CD4-positive, alpha-beta T cell (primary cell): ENCODE results near the gene LLGL1. TPM values are rescaled to one million over a fixed set of nuclear protein-coding genes. Genes with fewer than 3 reads are reported as not detected.

Source experiments
- ATAC-seq: fragments of 200-7000 bp; cut with Tn5 transposase; one replicate; pipeline ENCODE4 v1.10.0; 2022; ENCODE audit warnings: mild to moderate bottlenecking; ENCODE audit not compliant: poor library complexity
- CTCF ChIA-PET: fragments of 350-600 bp; sonication (Branson Sonifier 250); formaldehyde crosslinking; loops from one replicate; lab custom pipeline; 2021; ENCODE audit warnings: antibody characterized with exemption, inconsistent platforms; lab: Charles Lee
- POLR2A ChIA-PET: fragments of 350-600 bp; sonication (Branson Sonifier 250); formaldehyde crosslinking; loops from one replicate; lab custom pipeline; 2021; ENCODE audit warnings: antibody characterized with exemption, inconsistent platforms; lab: Charles Lee
- DNase-seq, 14 experiments: peaks; one replicate each; pipeline ENCODE4 v3.0.0-alpha.2; 2013 to 2020; ENCODE audit warnings: mixed read lengths in 2 of 14
- H3K27ac ChIP-seq, 2 donors: one replicate each; pipeline versions ENCODE4 v1.5.1 to v1.7.0; 2013; ENCODE audit warnings: low read length in 2 of 2, low read depth in 1 of 2, mild to moderate bottlenecking in 1 of 2
- H3K27me3 ChIP-seq, 2 experiments: 1 replicate in 1 of 2; 2 replicates in 1 of 2; pipeline versions ENCODE4 v1.6.1 to v1.7.0; 2013; ENCODE audit warnings: low read length in 2 of 2, control low read depth in 1 of 2, mild to moderate bottlenecking in 1 of 2, moderate library complexity in 1 of 2; ENCODE audit not compliant: insufficient read depth in 2 of 2, control insufficient read depth in 1 of 2
- H3K36me3 ChIP-seq: one replicate; pipeline ENCODE4 v1.6.1; 2013; ENCODE audit warnings: low read length, control low read depth; ENCODE audit not compliant: insufficient read depth
- H3K4me1 ChIP-seq: one replicate; pipeline ENCODE4 v1.6.1; 2013; ENCODE audit warnings: low read length, control low read depth; ENCODE audit not compliant: insufficient read depth
- H3K4me3 ChIP-seq: one replicate; pipeline ENCODE4 v1.5.1; 2013; ENCODE audit warnings: mild to moderate bottlenecking, low read length, moderate library complexity
- H3K9me3 ChIP-seq, 2 experiments: 1 replicate in 1 of 2; 2 replicates in 1 of 2; pipeline versions ENCODE4 v1.6.1 to v1.7.0; 2013; ENCODE audit warnings: low read length in 2 of 2, mild to moderate bottlenecking in 2 of 2, control low read depth in 1 of 2, moderate library complexity in 1 of 2; ENCODE audit not compliant: control insufficient read depth in 1 of 2, insufficient read depth in 1 of 2
- H3K27ac Mint-ChIP-seq: one replicate; pipeline ENCODE4 v1.8.0; 2020; ENCODE audit warnings: mixed read lengths
- H3K27me3 Mint-ChIP-seq: one replicate; pipeline ENCODE4 v1.8.0; 2021; ENCODE audit warnings: mixed read lengths
- H3K36me3 Mint-ChIP-seq: one replicate; pipeline ENCODE4 v1.8.0; 2021; ENCODE audit warnings: low read depth, mixed read lengths
- H3K4me1 Mint-ChIP-seq: one replicate; pipeline ENCODE4 v1.8.0; 2021; ENCODE audit warnings: low read depth, mixed read lengths
- H3K4me3 Mint-ChIP-seq: one replicate; pipeline ENCODE4 v1.8.0; 2020; ENCODE audit warnings: mild to moderate bottlenecking, mixed read lengths
- H3K9me3 Mint-ChIP-seq: one replicate; pipeline ENCODE4 v1.8.0; 2020; ENCODE audit warnings: mixed read lengths
- CTCF ChIP-seq: fragments of 200-600 bp; IDR thresholded peaks from one replicate; pipeline ENCODE4 v1.8.0; 2022; ENCODE audit warnings: antibody characterized with exemption, mild to moderate bottlenecking
- intact Hi-C, 2 experiments: fragments of 100-400 bp; cut with DNase I in 1 of 2; cut with micrococcal nuclease in 1 of 2; formaldehyde crosslinking; loops; one replicate each; pipeline versions ENCODE4 v1.15.1 to v1.9.0; 2023 to 2025; cut with DNase I, micrococcal nuclease
- total RNA-seq, 174 experiments: library from RNA in 2 of 174; stranded (reverse) in 2 of 174; gene quantifications; one replicate each; pipeline ENCODE4 v1.2.3 and lab custom pipeline; 2021 to 2026

LLGL1 gene
- total RNA-seq, 2 experiments from 2014 or later, result 10.8 to 11.6 TPM

- Mint-ChIP-seq H3K9me3 (no peaks in the 10 kb centered on the region), H3K27ac (peak overlapping the region; percentile 48), H3K27me3 (no peaks in the 10 kb centered on the region), H3K4me1 (peaks cover 25% of the 10 kb centered on the region), H3K4me3 (peak overlapping the region; percentile 89), H3K36me3 (no peaks in the 10 kb centered on the region)
- peak overlapping the region in 1 of 2 donors; percentile 21 for H3K27ac ChIP-seq
- TF ChIP-seq CTCF, result no peak
- DNase-seq, result peak in 1 of 14 experiments; percentile 11
- intact Hi-C loops, result loop anchor here in 1 of 2 experiments (1.0 kb wide), 3 partner anchors 35 to 90 kb away; partner anchors contain the start of genes ALKBH5, MIEF2 and SMCR8
- peak overlapping the region; percentile 81 for H3K4me3 ChIP-seq
- no peak for ATAC-seq
- CTCF ChIA-PET, result interaction anchor here (1.6 kb wide), 1 partner anchor 8 kb away, joined by 3 read pairs; no protein-coding TSS in a partner anchor
- H3K4me1 ChIP-seq, result peaks cover 42% of the 10 kb centered on the region
- H3K36me3 ChIP-seq, result no peaks in the 10 kb centered on the region
- POLR2A ChIA-PET, result interaction anchor here (0.6 to 1.7 kb wide), 5 partner anchors 30 to 89 kb away, joined by 3 to 4 read pairs (median 3); partner anchors contain the start of gene TOP3A
- H3K9me3 ChIP-seq, result no peaks in the 10 kb centered on the region
- no peaks in the 10 kb centered on the region for H3K27me3 ChIP-seq
These were observed 328 bp downstream of the LLGL1 start for GRCh38 chr17:18225642-18226283.

DNA sequence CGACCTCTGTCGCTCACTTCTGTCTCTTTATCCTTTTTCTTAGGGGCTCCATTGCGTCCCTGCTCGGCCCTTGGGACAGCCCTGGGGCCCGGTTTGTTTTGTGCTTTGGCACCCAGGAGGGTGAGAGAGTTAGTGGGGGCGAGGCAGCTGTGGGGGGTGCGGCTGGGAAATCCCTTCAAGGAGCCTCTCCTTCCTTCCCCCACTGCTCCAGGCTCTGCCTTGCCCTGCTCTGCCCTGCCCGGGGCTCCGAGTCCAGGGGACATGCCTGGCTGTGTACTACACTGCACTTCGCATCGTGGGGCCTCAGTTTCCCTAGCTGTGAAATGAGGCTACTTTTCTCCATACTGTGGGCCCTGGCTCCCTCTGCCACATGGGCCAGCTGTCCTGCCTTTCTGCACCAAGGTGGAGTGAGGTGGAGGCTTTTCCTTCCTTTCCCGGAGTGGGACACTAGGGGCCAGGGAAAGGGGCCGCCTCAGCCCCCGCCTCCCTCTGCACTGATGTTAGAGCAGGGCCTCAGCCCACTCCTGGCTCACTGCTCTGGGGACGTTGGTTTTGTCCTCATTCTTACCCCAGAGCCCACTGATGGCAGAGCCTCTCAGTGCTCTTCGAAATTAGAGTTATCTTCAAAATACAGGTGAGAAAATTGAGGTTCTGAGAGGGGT is 980 bp downstream of the LLGL1 start:
- no peak overlapping the region for H3K27ac ChIP-seq
- CTCF ChIA-PET, result interaction anchor here (1.6 kb wide), 1 partner anchor 9 kb away, joined by 3 read pairs; no protein-coding TSS in a partner anchor

GRCh38 chr17:18227635-18228034 is 2.2 kb downstream of the LLGL1 start:
- Histone ChIP-seq H3K9me3 (no peaks in the 10 kb centered on the region), H3K4me3 (no peak overlapping the region), H3K36me3 (peaks cover 1% of the 10 kb centered on the region), H3K27me3 (no peaks in the 10 kb centered on the region), H3K27ac (no peak overlapping the region), H3K4me1 (peaks cover 44% of the 10 kb centered on the region)
- peak overlapping the region; percentile 72 for H3K4me3 Mint-ChIP-seq
- ATAC-seq (no peak), DNase-seq (no peak)
- no peak overlapping the region for H3K27ac Mint-ChIP-seq
- no peaks in the 10 kb centered on the region for H3K9me3 Mint-ChIP-seq
- ChIA-PET CTCF (no interaction called here), POLR2A (no interaction called here)
- peaks cover 25% of the 10 kb centered on the region for H3K4me1 Mint-ChIP-seq
- H3K27me3 Mint-ChIP-seq, result no peaks in the 10 kb centered on the region
- intact Hi-C loops, result no loop called here
- H3K36me3 Mint-ChIP-seq, result no peaks in the 10 kb centered on the region
- no peak for TF ChIP-seq CTCF

More for the DNA sequence above, 980 bp downstream of the LLGL1 start:
- H3K36me3 Mint-ChIP-seq, result no peaks in the 10 kb centered on the region
- H3K27ac Mint-ChIP-seq, result peak overlapping the region; percentile 48
- TF ChIP-seq CTCF, result no peak
- DNase-seq, result peak in 1 of 14 experiments; percentile 35
- H3K9me3 Mint-ChIP-seq, result no peaks in the 10 kb centered on the region
- H3K36me3 ChIP-seq, result no peaks in the 10 kb centered on the region
- H3K4me1 Mint-ChIP-seq, result peaks cover 25% of the 10 kb centered on the region
- POLR2A ChIA-PET, result interaction anchor here (1.0 kb wide), 1 partner anchor 30 kb away, joined by 3 read pairs; no protein-coding TSS in a partner anchor
- no peaks in the 10 kb centered on the region for H3K27me3 Mint-ChIP-seq
- H3K4me3 Mint-ChIP-seq, result peak overlapping the region; percentile 89
- peaks cover 44% of the 10 kb centered on the region for H3K4me1 ChIP-seq
- no peak for ATAC-seq
- no peaks in the 10 kb centered on the region for H3K9me3 ChIP-seq
- intact Hi-C loops, result no loop called here
- H3K4me3 ChIP-seq, result peak overlapping the region; percentile 81
- no peaks in the 10 kb centered on the region for H3K27me3 ChIP-seq
